ENCODE data around the gene CDCA5.

GRCh38 chr11:65047581-65048422 is 36.0 kb downstream of the CDCA5 start:
- TF ChIP-seq EZH2phosphoT487 (IDR thresholded peaks at IDR 0.05; ENCODE audit: low read depth) (no peak), CTCF (IDR thresholded peaks at IDR 0.05; ENCODE audit: low read depth, low read length) (no peak)

Data from OCI-LY3 (cell line).